ENCODE results near the gene GDPD2.

The GDPD2 gene

GRCh38 chrX:70476166-70476933, 53.2 kb downstream of the GDPD2 start:
- no peak for DNase-seq (ENCODE audit: low read depth in 2 of 2)

GRCh38 chrX:70476934-70477733, 54.0 kb downstream of the GDPD2 start:
- DNase-seq (ENCODE audit: low read depth in 2 of 2), result no peak

- no peak for DNase-seq (ENCODE audit: low read depth in 2 of 2)
Measured at GRCh38 chrX:70477734-70478075, 54.6 kb downstream of the GDPD2 start.

- DNase-seq (ENCODE audit: low read depth in 2 of 2), result no peak
Measured at GRCh38 chrX:70478526-70479245, 55.6 kb downstream of the GDPD2 start.

GRCh38 chrX:70479247-70479921, 56.3 kb downstream of the GDPD2 start:
- DNase-seq (ENCODE audit: low read depth in 2 of 2), result peak in 1 of 2 experiments; percentile 35

GRCh38 chrX:70479922-70480659, 57.0 kb downstream of the GDPD2 start:
- DNase-seq (ENCODE audit: low read depth in 2 of 2), result no peak

- no peak for DNase-seq (ENCODE audit: low read depth in 2 of 2)
Measured at GRCh38 chrX:70480660-70481018, 57.5 kb downstream of the GDPD2 start.

GRCh38 chrX:70481471-70482270, 58.6 kb downstream of the GDPD2 start:
- no peak for DNase-seq (ENCODE audit: low read depth in 2 of 2)

GRCh38 chrX:70482300-70482699, 59.2 kb downstream of the GDPD2 start:
- DNase-seq (ENCODE audit: low read depth in 2 of 2), result no peak
